Colonic mucosa (tissue), 4 donors: Measurements from ENCODE around the gene GRIA1. TPM values are rescaled to one million over a fixed set of nuclear protein-coding genes. Genes with fewer than 3 reads are reported as not detected.

ENCODE experiments used
- DNase-seq: peaks from one replicate; pipeline ENCODE4 v3.0.0-alpha.2; 2020
- H3K27ac ChIP-seq: fragments of 200-600 bp; one replicate; pipeline ENCODE4 v1.8.0; 2021
- H3K27me3 ChIP-seq: fragments of 200-600 bp; one replicate; pipeline ENCODE4 v1.8.0; 2021
- H3K36me3 ChIP-seq: fragments of 200-600 bp; one replicate; pipeline ENCODE4 v1.8.0; 2021
- H3K4me1 ChIP-seq: fragments of 200-600 bp; one replicate; pipeline ENCODE4 v1.8.0; 2021; ENCODE audit warnings: mild to moderate bottlenecking
- H3K4me3 ChIP-seq: fragments of 200-600 bp; one replicate; pipeline ENCODE4 v1.8.0; 2021
- H3K9ac ChIP-seq, 2 donors: one replicate each; pipeline ENCODE4 v1.7.0; 2013; ENCODE audit warnings: control low read depth in 2 of 2, low read depth in 2 of 2, low read length in 2 of 2
- H3K9me3 ChIP-seq: fragments of 200-600 bp; one replicate; pipeline ENCODE4 v1.8.0; 2021
- intact Hi-C: fragments of 100-400 bp; cut with DNase I; formaldehyde crosslinking; loops from one replicate; pipeline ENCODE4 v1.14.1; 2022
- total RNA-seq, 2 donors: library from RNA; stranded (reverse); fragmentation: NEBNext Ultra II Directional in 1 of 2; extraction: Animal tissue kit (Norgen Biotek cat#: 25700) in 1 of 2; gene quantifications; one replicate each; pipeline ENCODE4 v1.2.1, GENCODE V29; 2021
- TF ChIP-seq, protein P1 (sequence below): fragments of 200-600 bp; IDR thresholded peaks from one replicate; pipeline ENCODE4 v1.8.0; 2022; ENCODE audit warnings: antibody characterized with exemption, mild to moderate bottlenecking
- donor health status: healthy.
- donor health status: DM: no; HTN: no; CAD: no.
- donor health status: DM: no; HTN: no; CAD: no.

GRIA1 gene
- total RNA-seq, 2 donors from 2014 or later: 0.48 TPM; not detected in 1

GRCh38 chr5:153816870-153817269 lies 326.4 kb downstream of the GRIA1 start:
- no peak overlapping the region for H3K4me3 ChIP-seq
- no peak for DNase-seq
- intact Hi-C loops: no loop called here
- no peaks in the 10 kb centered on the region for H3K4me1 ChIP-seq
- H3K27ac ChIP-seq: no peak overlapping the region
- no peaks in the 10 kb centered on the region for H3K36me3 ChIP-seq
- TF ChIP-seq, protein P1, sequence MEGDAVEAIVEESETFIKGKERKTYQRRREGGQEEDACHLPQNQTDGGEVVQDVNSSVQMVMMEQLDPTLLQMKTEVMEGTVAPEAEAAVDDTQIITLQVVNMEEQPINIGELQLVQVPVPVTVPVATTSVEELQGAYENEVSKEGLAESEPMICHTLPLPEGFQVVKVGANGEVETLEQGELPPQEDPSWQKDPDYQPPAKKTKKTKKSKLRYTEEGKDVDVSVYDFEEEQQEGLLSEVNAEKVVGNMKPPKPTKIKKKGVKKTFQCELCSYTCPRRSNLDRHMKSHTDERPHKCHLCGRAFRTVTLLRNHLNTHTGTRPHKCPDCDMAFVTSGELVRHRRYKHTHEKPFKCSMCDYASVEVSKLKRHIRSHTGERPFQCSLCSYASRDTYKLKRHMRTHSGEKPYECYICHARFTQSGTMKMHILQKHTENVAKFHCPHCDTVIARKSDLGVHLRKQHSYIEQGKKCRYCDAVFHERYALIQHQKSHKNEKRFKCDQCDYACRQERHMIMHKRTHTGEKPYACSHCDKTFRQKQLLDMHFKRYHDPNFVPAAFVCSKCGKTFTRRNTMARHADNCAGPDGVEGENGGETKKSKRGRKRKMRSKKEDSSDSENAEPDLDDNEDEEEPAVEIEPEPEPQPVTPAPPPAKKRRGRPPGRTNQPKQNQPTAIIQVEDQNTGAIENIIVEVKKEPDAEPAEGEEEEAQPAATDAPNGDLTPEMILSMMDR: no peak
- H3K9me3 ChIP-seq: no peaks in the 10 kb centered on the region
- H3K27me3 ChIP-seq: no peaks in the 10 kb centered on the region
- H3K9ac ChIP-seq: no peak overlapping the region

DNA sequence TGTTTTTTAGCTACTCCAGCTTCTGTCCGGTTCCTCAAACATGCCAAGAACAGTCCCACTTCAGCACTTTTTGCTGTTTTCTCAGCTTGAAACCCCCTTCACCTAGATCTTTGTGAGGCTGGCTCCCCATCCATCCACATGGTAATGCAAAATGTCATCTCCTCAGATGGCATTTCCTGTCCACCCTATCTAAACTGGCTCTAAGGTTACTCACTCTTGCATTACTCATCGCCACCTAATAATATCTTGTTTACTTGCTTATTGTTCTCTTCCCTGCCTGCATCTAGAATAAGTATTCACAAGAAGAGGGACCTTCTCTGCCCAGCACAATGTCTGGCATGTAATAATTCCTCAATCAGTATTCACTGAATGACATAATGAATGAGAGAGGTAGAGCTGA lies 328.2 kb downstream of the GRIA1 start:
- intact Hi-C loops: no loop called here

GRCh38 chr5:153823036-153823435 lies 332.6 kb downstream of the GRIA1 start:
- Histone ChIP-seq H3K4me3 (no peak overlapping the region), H3K9ac (no peak overlapping the region), H3K36me3 (no peaks in the 10 kb centered on the region), H3K9me3 (no peaks in the 10 kb centered on the region), H3K4me1 (no peaks in the 10 kb centered on the region), H3K27me3 (no peaks in the 10 kb centered on the region), H3K27ac (no peak overlapping the region)
- intact Hi-C loops: no loop called here
- TF ChIP-seq, protein P1: no peak
- no peak for DNase-seq

More for the DNA sequence above, 328.2 kb downstream of the GRIA1 start:
- no peaks in the 10 kb centered on the region for H3K4me1 ChIP-seq
- H3K9ac ChIP-seq: no peak overlapping the region
- no peaks in the 10 kb centered on the region for H3K27me3 ChIP-seq
- DNase-seq: no peak
- no peak overlapping the region for H3K4me3 ChIP-seq
- TF ChIP-seq, protein P1: no peak
- no peak overlapping the region for H3K27ac ChIP-seq
- no peaks in the 10 kb centered on the region for H3K9me3 ChIP-seq
- H3K36me3 ChIP-seq: no peaks in the 10 kb centered on the region

GRCh38 chr5:153824909-153825308 lies 334.4 kb downstream of the GRIA1 start:
- H3K4me3 ChIP-seq: no peak overlapping the region
- H3K27ac ChIP-seq: no peak overlapping the region
- no peaks in the 10 kb centered on the region for H3K9me3 ChIP-seq
- no peak overlapping the region for H3K9ac ChIP-seq
- TF ChIP-seq, protein P1: no peak
- H3K36me3 ChIP-seq: no peaks in the 10 kb centered on the region
- intact Hi-C loops: no loop called here
- H3K27me3 ChIP-seq: no peaks in the 10 kb centered on the region
- no peaks in the 10 kb centered on the region for H3K4me1 ChIP-seq
- no peak for DNase-seq

GRCh38 chr5:153827397-153827796 lies 336.9 kb downstream of the GRIA1 start:
- no peaks in the 10 kb centered on the region for H3K36me3 ChIP-seq
- TF ChIP-seq, protein P1: no peak
- H3K27ac ChIP-seq: no peak overlapping the region
- H3K27me3 ChIP-seq: no peaks in the 10 kb centered on the region
- H3K4me1 ChIP-seq: no peaks in the 10 kb centered on the region
- H3K9ac ChIP-seq: no peak overlapping the region
- intact Hi-C loops: no loop called here
- no peak overlapping the region for H3K4me3 ChIP-seq
- DNase-seq: no peak
- H3K9me3 ChIP-seq: no peaks in the 10 kb centered on the region
